SKM-1 (cell line): ENCODE measurements around the gene OR2V2.

Experiments
- DNase-seq: peaks from one replicate; lab custom pipeline; 2025; ENCODE audit not compliant: unreplicated experiment; lab: John Stamatoyannopoulos, UW

OR2V2 gene

GRCh38 chr5:181189962-181190710 is 42.8 kb downstream of the OR2V2 start:
- no peak for DNase-seq

- no peak for DNase-seq
These were observed 43.5 kb downstream of the OR2V2 start for GRCh38 chr5:181190711-181191525.

- no peak for DNase-seq
These were observed 44.3 kb downstream of the OR2V2 start for GRCh38 chr5:181191526-181192336.

- DNase-seq: no peak
These were observed 45.1 kb downstream of the OR2V2 start for GRCh38 chr5:181192337-181193046.

GRCh38 chr5:181193656-181194055 is 46.3 kb downstream of the OR2V2 start:
- no peak for DNase-seq

GRCh38 chr5:181194489-181195248 is 47.3 kb downstream of the OR2V2 start:
- DNase-seq: no peak

- DNase-seq: no peak
These were observed 47.9 kb downstream of the OR2V2 start for GRCh38 chr5:181195249-181195761.

GRCh38 chr5:181197326-181197951 is 50.1 kb downstream of the OR2V2 start:
- DNase-seq: no peak

GRCh38 chr5:181198106-181198685 is 50.8 kb downstream of the OR2V2 start:
- DNase-seq: no peak

- DNase-seq: no peak
These were observed 51.6 kb downstream of the OR2V2 start for GRCh38 chr5:181198905-181199519.

GRCh38 chr5:181199881-181200638 is 52.7 kb downstream of the OR2V2 start:
- DNase-seq: no peak

GRCh38 chr5:181200816-181201215 is 53.4 kb downstream of the OR2V2 start:
- DNase-seq: no peak

GRCh38 chr5:181203093-181203711 is 55.8 kb downstream of the OR2V2 start:
- DNase-seq: no peak

- no peak for DNase-seq
These were observed 56.4 kb downstream of the OR2V2 start for GRCh38 chr5:181203777-181204112.

- DNase-seq: no peak
These were observed 56.9 kb downstream of the OR2V2 start for GRCh38 chr5:181204113-181204825.

- DNase-seq: no peak
These were observed 57.7 kb downstream of the OR2V2 start, which contains the start of gene TRIM7 for GRCh38 chr5:181204826-181205760. Gene TRIM7 (minus strand): TSS chr5:181205196. CDS start chr5:181205110, 86 bp downstream.
